ENCODE measurements around the gene NRP2.

Gene NRP2

GRCh38 chr2:205775097-205775877, 93.0 kb downstream of the NRP2 start:
- no peak for DNase-seq (ENCODE audit: low spot score)

- no peak for DNase-seq (ENCODE audit: low spot score)
These were observed 93.8 kb downstream of the NRP2 start for GRCh38 chr2:205776139-205776538.

- no peak for DNase-seq (ENCODE audit: low spot score)
These were observed 94.4 kb downstream of the NRP2 start for GRCh38 chr2:205776720-205777119.

- no peak for DNase-seq (ENCODE audit: low spot score)
These were observed 96.1 kb downstream of the NRP2 start for GRCh38 chr2:205778356-205778755.

DNA sequence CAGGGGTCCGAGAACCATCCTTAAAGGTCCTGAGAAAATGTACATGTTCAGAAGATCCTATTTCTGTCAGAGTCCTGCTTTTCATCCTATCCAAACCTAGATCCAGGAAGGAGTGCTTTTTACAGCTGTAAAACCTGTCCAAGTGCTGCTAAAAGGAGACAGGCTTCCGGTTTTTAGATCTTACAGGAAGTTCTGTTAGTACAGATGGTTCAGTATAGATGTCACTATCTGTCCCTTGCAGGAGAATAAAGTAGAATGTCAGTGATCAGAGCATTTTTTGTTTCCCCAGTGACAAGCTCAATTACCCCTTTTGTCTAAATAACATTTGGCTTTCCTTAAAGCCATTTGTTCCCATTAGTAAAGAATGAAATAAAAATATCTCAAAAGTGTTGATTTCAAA, 98.3 kb downstream of the NRP2 start:
- DNase-seq (ENCODE audit: low spot score): no peak

DNA sequence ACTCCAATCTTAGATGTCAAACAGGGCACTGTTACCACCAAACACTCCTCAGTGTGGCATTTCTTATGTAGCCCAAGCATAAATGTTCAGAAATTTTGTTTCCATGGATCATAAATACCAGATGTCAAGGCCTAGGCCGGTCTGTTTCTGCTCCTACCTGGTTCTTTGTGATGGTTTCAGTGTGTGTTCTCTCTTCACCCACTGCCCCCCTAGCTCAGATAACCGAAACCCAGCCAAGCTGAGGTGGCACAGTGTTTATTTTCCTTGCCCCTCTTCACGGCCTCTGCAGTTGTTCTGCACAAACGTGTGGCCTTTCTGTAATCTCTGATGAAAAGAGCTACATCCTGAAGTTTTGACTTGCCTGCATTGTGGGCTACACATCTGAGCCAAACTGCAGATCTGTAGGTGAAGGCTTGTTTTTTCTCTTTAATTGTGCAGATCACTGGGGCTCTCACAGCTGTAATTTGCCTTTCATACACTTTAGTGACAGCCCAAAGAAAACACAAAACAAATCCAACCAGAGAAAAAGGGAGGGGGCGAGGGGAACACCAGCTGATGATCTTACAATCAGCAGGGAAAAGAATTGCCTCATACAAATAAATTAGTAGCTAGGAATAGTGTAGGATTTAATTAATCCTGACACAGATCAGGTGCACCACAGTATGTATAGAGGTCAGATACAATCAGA, 99.1 kb downstream of the NRP2 start:
- no peak for DNase-seq (ENCODE audit: low spot score)

GRCh38 chr2:205782941-205783340, 100.6 kb downstream of the NRP2 start:
- no peak for DNase-seq (ENCODE audit: low spot score)

GRCh38 chr2:205783872-205784499, 101.7 kb downstream of the NRP2 start:
- DNase-seq (ENCODE audit: low spot score): no peak

DNA sequence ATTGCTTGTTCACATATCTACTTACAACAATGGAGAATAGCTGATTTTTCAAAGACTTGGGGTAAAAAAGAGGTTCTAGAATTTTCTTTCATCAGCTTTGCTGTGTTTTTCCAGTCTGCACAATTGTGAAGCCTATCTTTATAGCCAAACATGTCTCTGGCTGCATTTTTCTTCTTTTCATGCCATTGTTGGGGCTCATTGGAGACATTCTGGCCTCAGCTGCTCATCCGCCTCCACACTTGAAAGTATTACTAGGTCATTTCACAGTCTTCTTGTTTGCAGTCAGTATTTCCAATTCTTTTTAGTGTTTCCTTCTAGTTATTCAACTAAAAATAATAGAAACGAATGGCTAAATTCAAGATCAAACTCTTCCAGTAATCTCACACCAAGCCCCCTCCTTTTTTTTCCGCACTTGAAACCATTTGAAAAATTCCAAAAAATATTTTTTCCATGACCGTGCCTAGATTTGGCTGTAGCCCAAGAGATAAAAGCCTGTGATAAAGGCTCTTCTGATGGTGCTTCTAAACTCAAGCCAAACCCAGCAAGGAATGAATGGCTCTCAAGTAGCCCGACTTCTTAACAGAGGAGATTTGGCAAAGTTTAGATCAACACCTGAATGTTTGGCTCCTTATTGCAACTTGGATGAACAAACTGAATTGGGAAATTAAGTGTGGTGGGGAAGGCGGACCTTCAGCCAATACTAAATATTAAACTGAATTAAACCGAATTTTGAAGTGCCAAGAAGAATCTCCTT, 103.4 kb downstream of the NRP2 start:
- no peak for DNase-seq (ENCODE audit: low spot score)

DNA sequence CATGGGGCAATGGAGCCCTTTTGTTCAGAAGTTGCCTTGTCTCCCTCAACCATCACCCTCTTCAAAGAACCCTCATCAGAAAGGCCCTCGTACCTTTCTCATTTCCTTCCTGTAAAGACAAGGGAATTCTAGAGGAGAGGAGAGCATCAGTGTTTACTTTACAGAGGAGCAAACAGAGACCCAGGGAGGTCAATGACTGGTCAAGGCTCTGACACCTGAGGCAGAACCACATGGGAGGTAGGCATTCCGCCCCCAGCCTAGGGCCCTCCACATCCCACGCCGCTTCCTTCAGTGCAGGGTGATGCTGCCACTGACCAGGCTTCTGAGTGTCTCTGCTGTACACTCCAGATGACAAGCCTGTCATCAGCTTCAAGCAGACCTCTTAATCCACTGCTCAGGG, 104.7 kb downstream of the NRP2 start:
- no peak for DNase-seq (ENCODE audit: low spot score)

- no peak for DNase-seq (ENCODE audit: low spot score)
These were observed 105.5 kb downstream of the NRP2 start for GRCh38 chr2:205787761-205788160.

- DNase-seq (ENCODE audit: low spot score): no peak
These were observed 107.6 kb downstream of the NRP2 start for GRCh38 chr2:205789906-205790305.

DNA sequence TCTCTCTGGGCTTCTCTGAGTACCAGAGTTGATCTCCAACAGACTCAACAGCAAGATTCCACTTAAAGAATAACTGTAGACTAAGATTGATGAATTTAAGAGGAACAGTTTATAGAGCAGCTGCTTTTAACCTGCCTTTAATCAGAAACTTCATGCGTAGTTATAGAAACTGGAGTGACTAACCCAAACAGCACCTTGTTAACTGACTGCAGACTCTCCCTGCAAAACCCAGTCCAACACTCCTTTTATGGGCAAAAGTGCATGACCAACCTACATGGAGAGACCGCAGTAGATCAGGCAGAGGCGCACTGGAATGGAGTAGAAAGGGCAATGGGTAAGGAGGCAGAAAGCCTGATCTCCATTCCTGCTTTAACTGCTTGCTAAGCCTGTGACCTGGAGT, 110.6 kb downstream of the NRP2 start:
- no peak for DNase-seq (ENCODE audit: low spot score)

- DNase-seq (ENCODE audit: low spot score): no peak
These were observed 114.6 kb downstream of the NRP2 start for GRCh38 chr2:205796805-205797313.

- DNase-seq (ENCODE audit: low spot score): no peak
These were observed 115.6 kb downstream of the NRP2 start for GRCh38 chr2:205797866-205798265.

DNA sequence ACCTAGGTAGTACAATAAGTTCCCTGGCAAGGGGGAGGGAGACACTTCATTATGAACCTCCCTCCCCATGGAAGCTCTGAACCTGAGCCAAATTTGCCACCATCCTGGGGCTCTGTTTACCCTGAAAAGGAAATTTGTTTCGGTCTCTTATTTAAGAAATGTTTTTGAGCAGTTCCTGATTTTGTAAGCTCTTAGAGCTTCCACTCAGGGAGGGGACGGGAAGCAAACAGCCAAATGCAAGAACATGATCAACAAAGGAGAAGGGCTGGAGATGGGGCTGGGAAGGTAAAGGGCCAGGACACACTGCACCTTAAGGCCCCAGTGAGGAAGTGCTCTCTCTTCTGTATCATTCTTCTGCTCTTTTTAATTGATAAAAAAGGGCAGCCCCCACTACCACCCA, 117.9 kb downstream of the NRP2 start:
- no peak for DNase-seq (ENCODE audit: low spot score)

- no peak for DNase-seq (ENCODE audit: low spot score)
These were observed 118.5 kb downstream of the NRP2 start for GRCh38 chr2:205800773-205801172.

DNA sequence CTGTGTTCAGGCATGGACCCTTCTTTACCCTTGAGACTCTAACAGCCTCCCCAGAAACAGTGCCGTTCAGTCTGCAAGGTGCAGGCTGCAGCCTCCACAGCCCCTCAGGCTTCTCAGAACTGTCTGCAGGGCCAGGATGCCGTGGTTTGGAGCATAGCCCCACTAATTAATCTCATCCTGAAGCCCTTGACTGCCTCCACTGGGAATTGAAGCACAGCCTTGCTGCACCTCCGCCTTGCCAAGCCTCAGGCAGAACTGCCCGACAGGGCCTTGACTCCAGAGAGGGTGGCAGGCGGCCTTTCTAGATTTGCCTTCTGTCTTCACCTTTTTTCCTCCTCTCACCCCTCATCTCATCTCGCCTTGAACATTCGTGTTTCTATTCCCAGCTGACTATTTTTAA, 119.8 kb downstream of the NRP2 start:
- no peak for DNase-seq (ENCODE audit: low spot score)

DNA sequence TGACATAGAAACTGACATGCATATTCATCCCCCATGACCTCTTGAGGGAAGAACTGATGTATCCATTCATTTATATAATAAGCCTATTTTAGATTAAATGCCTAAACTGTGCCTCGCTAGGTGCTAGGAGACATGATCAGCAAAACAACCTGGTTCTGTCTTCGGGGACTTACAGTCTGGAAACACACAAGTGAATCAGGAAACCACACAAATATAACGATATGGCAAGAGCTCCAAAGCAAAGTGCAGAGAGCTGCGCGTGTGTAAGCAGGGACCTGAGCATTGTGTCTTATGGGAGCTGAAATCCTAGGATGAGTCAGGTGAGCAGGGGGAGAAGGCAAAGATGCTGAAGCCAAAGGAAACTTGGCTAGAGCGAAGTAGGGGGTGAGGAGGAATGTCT, 120.6 kb downstream of the NRP2 start:
- DNase-seq (ENCODE audit: low spot score): no peak

- DNase-seq (ENCODE audit: low spot score): no peak
These were observed 121.2 kb downstream of the NRP2 start for GRCh38 chr2:205803500-205803899.

GRCh38 chr2:205805136-205805535, 122.8 kb downstream of the NRP2 start:
- no peak for DNase-seq (ENCODE audit: low spot score)
